ENCODE data around the gene PAK1.

Gene PAK1

DNA sequence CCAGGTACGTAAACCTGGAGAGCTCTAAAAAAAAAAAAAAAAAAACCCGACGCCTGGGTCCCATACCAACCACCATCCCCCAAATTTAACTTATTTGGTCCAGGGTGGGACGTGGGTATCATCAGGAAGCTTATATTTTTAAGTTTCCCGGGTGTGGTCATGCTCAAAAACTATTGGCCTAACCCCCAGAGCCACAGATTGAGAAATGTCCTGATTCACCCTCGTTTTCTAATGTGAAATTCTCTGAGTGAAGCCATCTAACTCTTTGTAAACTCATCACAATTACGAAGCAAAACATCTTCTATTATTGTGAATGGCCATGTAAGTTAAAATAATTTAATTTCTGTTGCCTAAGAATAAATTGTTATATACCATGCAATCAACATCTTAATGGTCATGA lies 29.6 kb downstream of the PAK1 start:
- H3K4me3 ChIP-seq (replicated peaks; ENCODE audit: low read depth, low read length): no peak overlapping the region
- TF ChIP-seq, protein P1, sequence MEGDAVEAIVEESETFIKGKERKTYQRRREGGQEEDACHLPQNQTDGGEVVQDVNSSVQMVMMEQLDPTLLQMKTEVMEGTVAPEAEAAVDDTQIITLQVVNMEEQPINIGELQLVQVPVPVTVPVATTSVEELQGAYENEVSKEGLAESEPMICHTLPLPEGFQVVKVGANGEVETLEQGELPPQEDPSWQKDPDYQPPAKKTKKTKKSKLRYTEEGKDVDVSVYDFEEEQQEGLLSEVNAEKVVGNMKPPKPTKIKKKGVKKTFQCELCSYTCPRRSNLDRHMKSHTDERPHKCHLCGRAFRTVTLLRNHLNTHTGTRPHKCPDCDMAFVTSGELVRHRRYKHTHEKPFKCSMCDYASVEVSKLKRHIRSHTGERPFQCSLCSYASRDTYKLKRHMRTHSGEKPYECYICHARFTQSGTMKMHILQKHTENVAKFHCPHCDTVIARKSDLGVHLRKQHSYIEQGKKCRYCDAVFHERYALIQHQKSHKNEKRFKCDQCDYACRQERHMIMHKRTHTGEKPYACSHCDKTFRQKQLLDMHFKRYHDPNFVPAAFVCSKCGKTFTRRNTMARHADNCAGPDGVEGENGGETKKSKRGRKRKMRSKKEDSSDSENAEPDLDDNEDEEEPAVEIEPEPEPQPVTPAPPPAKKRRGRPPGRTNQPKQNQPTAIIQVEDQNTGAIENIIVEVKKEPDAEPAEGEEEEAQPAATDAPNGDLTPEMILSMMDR (IDR thresholded peaks at IDR 0.05; ENCODE audit: low read length, missing control alignments): no peak
- DNase-seq (ENCODE audit: low read depth): no peak

DNA sequence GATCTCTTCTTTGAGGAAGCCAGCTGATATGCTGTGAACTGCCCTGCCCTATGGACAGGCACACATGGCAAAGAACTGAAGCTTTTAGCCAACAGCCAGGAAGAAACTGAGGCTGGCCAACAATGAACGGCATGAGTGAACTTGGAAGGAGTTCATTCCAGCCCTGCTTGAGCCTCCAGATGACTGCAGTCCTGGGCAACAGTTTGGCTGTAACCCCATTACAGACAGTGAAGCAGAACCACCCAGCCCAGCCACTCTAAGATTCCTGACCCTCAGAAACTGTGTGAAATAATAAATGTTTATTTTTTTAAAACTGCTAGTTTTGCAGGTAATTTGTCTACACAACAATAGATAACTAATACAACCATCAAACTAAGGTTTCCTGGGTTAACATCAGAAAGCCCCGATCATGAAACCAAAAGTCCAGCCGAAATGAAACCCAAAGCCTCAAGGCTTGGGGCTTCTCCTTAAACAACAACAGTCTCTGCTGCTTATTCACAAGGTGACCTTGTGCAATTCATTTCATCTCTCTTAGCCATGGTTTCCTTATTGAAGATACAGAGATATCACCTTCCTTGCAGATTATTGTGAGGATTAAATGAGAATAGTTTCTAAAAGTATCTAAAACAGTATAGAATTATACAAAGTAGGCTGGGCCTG lies 31.4 kb downstream of the PAK1 start:
- H3K4me3 ChIP-seq (replicated peaks; ENCODE audit: low read depth, low read length): no peak overlapping the region
- TF ChIP-seq, protein P1 (IDR thresholded peaks at IDR 0.05; ENCODE audit: low read length, missing control alignments): no peak
- DNase-seq (ENCODE audit: low read depth): no peak

DNA sequence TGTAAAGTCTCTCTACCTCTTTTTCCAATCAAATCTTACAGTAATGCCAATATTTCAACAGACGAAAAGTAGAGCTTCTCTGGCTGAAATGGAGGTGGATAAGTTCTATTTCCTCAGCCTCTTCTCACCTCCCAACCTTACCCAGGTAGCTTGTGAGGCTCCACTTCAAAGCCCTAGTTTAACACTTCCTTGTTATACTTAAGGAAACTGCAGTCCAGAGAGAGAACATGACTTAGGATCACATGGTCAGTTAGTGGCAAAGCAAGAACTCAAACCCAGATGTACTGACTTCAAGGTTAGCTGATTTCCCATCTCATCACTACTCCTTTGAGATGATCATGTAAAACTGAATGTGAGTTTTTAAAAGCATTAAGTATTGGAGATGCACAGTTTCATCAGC lies 32.5 kb downstream of the PAK1 start:
- no peak for DNase-seq (ENCODE audit: low read depth)
- TF ChIP-seq, protein P1 (IDR thresholded peaks at IDR 0.05; ENCODE audit: low read length, missing control alignments): no peak
- no peak overlapping the region for H3K4me3 ChIP-seq (replicated peaks; ENCODE audit: low read depth, low read length)

DNA sequence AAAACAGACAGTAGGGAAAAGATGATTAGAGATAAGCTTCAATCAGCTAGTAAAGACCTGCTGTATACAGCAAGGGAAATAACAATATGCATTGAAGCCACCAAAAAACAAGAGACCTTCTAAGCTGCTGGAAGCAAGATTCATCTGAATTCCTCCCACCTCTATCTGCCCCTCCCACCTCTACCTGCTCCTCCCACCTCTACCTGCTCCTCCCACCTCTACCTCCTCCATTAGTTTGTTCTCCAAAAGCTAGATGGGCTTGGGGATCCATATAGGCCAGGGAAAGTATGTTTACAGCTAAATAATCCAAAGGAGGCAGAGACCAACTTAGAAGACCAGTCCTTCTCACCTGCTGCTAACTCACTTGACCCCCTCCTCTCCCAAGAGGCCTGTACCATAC lies 33.2 kb downstream of the PAK1 start:
- H3K4me3 ChIP-seq (replicated peaks; ENCODE audit: low read depth, low read length): no peak overlapping the region
- no peak for DNase-seq (ENCODE audit: low read depth)
- TF ChIP-seq, protein P1 (IDR thresholded peaks at IDR 0.05; ENCODE audit: low read length, missing control alignments): no peak

DNA sequence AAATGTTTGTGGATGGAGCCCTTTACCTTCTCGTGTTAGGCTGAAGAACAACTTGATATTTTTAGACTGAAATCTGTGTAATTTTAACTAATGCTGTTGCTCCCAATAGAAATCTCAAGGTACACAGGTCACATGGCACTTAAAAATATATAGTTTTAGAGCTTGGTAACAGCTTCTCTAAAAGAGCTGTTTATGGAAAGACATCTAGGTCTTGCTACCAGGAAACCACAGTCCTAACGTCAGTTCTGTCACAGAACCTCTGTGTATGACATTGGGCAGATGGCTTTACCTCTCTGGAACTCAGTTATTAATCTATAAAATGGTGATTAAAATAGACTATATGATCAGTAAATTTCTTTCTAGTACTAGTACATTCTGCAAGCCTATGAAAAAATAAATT lies 35.4 kb downstream of the PAK1 start:
- no peak for DNase-seq (ENCODE audit: low read depth)
- TF ChIP-seq, protein P1 (IDR thresholded peaks at IDR 0.05; ENCODE audit: low read length, missing control alignments): no peak
- H3K4me3 ChIP-seq (replicated peaks; ENCODE audit: low read depth, low read length): no peak overlapping the region

DNA sequence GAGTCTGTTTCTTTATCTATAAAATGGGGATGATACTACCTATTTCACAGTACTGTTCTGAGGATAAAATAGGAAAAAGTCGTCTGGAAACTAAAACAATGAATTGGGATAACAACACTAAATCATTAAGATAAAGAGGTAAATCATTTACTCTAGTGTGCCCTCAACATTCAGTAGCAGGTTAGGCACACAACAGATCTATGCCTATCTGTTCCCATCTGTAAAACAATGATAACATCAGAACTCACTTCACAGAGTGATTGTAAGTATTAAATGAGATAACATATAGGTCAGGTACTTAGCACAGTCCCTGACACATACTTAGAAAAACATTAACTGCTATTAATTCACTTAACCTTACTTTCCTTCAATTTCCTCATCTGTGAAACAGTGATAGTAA lies 36.9 kb downstream of the PAK1 start:
- no peak for DNase-seq (ENCODE audit: low read depth)
- H3K4me3 ChIP-seq (replicated peaks; ENCODE audit: low read depth, low read length): no peak overlapping the region
- TF ChIP-seq, protein P1 (IDR thresholded peaks at IDR 0.05; ENCODE audit: low read length, missing control alignments): no peak

DNA sequence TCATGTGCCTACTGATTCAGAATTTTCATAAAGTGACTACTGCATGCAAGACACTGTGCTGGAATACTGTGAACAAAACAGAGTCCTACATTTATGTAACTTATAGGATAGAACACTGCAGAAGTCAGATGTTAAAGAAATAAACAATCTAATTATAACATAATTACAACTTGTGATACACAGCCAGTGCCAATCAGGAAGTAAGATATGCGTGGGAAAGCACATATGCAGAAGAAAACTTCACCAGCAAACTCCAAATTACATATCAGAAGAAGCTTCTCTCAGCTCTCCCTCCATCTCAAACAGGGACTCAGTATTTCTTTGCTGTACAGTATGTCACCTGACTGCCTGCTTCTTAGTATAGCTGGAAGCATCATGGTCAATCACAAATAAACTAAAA lies 37.4 kb downstream of the PAK1 start:
- TF ChIP-seq, protein P1 (IDR thresholded peaks at IDR 0.05; ENCODE audit: low read length, missing control alignments): no peak
- no peak for DNase-seq (ENCODE audit: low read depth)
- no peak overlapping the region for H3K4me3 ChIP-seq (replicated peaks; ENCODE audit: low read depth, low read length)
